GM21390 (cell line): ENCODE results near the gene FCGR1A.
"Not testable (repeated sequence)": the region's sequence is repeated elsewhere in the genome, so short reads cannot be mapped to it uniquely, and the experiment has no call there.

Experiments
- ATAC-seq: cut with Tn5 transposase; IDR thresholded peaks from one replicate; pipeline ENCODE4 v1.9.1; 2021; ENCODE audit not compliant: unreplicated experiment

FCGR1A gene

DNA sequence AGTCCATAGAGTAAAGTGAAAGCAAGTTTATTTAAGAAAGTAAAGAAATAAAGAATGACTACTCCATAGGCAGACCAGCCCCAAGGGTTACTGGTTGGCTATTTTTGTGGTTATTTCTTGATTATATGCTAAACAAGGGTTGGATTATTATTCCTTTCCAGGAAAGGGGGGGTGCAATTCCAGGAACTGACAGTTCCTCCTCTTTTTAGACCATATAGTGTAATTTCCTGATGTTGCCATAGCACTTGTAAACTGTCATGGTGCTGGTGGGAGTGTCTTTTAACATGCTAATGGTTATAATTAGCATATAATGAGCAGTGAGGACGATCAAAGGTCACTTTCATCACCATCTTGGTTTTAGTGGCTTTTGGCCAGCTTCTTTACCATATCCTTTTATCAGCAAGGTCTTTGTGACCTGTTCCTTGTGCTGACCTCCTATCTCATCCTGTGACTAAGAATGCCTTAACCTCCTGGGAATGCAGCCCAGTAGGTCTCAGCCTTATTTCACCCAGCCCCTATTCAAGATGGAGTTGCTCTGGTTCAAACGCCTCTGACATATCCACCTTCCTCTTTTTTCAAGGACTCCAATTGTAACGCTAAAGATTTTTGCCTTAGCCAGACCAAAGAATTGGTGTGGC lies 6.9 kb upstream of the FCGR1A start:
- not testable (repeated sequence) for ATAC-seq

- not testable (repeated sequence) for ATAC-seq
Observed at GRCh38 chr1:149777084-149777483, 5.4 kb upstream of the FCGR1A start.

- ATAC-seq: not testable (repeated sequence)
Observed at GRCh38 chr1:149778313-149778712, 4.2 kb upstream of the FCGR1A start.

DNA sequence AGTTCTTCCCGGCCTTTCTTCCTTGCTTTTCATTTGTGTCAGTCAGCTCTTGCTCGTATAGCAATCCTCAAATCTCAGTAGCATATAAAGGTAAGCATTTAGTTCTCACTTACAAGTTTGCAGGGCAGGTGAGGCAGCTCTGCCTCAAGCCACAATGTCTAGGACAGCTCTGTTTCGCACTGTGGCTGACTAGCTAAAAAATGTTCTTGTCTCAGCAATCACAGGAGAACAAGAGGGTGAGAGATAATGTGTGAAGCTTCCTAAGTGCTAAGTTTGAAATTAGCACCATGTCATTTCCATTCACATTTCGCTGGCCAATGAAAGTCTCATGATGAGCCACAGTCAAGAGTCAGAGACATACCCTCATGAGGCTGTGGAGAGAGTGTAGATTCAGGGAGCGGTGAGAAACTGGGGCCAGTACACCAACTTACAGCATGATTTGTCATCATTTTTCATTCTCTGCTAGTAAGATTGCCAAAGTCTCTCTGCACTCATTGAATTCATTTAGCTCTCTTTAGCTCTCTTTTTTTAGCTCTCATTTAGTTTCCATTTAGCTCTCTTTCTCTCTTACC lies 995 bp upstream of the FCGR1A start:
- not testable (repeated sequence) for ATAC-seq

GRCh38 chr1:149783289-149783688 lies 795 bp downstream of the FCGR1A start:
- ATAC-seq: not testable (repeated sequence)

GRCh38 chr1:149783868-149784267 lies 1.4 kb downstream of the FCGR1A start:
- not testable (repeated sequence) for ATAC-seq

GRCh38 chr1:149787688-149788451 lies 5.4 kb downstream of the FCGR1A start:
- not testable (repeated sequence) for ATAC-seq

- peak; percentile 79 for ATAC-seq
Observed at GRCh38 chr1:149792502-149792901, 10.0 kb downstream of the FCGR1A start.

DNA sequence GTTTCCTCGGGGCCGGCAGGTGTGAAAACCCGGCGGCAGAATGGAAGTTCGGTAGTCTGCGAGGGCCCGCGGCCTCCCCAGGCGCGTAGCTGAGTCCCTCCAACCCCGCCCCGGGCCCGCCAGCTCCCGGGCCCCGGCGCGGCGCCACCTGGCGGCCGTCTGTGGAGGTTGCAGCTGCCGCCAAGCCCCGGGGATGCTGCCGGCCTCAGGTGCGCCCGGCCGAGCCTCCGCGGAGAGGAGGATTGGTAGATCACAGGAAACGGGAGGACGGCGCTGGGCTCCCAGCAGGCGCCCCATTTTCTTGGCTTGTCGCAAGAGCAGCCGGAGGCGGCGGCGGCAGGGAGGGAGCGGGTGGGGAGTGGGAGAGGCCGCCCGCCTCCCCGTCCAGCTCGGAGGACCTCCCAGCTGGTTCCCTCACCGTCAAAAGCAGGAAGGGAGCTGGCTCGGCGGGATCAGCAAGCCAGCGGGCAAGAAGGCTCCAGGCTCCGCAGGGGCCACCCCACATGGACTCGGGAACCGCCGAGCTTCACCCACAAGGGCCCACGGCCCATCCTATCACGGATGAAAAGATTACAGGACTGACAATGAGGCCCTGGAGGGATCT lies 10.5 kb downstream of the FCGR1A start:
- ATAC-seq: peak; percentile 91

DNA sequence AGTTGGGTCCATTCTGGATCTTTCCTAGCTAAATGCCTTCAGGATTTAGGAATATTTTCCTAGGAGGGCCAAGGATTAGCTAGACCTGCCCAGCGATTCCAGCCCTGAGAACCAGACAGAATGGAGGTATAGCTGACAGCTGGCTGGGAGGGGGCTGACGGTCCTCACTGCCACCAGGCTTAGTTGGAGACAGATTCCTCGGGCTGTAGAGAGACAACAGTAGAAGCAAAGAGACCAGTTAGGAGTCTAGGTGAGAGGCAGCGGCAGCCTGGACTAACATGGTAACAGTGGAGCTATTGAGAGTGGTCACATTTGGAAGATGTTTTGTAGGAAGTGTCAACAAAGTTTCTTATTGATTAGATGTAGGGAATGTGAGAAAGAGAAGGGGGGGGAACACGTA lies 11.4 kb downstream of the FCGR1A start:
- ATAC-seq: not testable (repeated sequence)

DNA sequence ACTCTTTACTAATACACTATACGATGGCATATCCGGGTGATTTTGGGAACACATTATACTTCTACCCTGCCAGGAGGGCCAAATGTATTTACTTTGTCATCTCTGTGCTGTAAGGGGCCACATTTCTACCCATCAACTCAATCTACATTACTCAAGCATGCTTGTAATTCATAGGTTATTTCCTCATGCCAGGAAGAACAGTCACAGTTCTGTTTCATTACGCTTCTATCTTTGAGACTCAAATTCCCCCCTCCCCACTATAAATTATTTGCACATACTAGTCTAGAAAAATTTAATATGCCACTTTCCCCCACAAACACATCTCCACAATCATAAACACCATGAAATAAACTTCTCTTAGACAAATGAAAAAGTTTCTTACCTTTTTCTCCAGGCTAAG lies 19.1 kb downstream of the FCGR1A start:
- not testable (repeated sequence) for ATAC-seq

DNA sequence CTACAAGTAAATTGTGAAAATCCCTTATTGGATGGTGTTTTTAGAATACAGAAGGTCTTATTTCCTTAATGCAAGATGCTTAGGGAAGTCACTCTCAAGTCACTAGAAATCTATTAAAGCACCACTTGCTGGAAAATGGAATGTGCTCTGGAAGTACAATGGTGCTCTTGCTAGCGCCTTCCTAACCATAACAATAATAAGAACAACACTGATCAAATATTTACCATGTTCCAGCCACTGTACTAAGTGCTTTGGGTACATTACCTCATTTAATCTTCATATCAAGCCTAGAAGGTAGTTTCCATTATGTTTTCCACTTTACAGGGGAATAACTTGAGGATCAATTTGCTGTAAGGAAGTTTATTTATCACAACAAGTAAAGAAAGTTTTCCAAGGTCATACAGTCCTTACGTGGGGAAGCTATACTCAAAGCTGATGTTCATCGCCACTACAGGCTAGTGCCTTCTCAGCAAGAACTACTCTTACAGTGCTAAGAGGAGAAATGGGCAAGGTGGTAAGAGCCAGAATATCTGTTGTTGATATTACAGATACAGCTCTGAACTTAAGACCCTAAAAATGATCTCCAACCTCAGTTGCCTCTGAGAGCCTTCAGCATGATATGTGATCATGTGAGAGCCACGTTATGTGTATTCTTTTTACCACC lies 22.1 kb downstream of the FCGR1A start:
- ATAC-seq: not testable (repeated sequence)

GRCh38 chr1:149810697-149811405 lies 28.4 kb downstream of the FCGR1A start:
- not testable (repeated sequence) for ATAC-seq

GRCh38 chr1:149811514-149811889 lies 29.0 kb downstream of the FCGR1A start:
- ATAC-seq: peak; percentile 29

DNA sequence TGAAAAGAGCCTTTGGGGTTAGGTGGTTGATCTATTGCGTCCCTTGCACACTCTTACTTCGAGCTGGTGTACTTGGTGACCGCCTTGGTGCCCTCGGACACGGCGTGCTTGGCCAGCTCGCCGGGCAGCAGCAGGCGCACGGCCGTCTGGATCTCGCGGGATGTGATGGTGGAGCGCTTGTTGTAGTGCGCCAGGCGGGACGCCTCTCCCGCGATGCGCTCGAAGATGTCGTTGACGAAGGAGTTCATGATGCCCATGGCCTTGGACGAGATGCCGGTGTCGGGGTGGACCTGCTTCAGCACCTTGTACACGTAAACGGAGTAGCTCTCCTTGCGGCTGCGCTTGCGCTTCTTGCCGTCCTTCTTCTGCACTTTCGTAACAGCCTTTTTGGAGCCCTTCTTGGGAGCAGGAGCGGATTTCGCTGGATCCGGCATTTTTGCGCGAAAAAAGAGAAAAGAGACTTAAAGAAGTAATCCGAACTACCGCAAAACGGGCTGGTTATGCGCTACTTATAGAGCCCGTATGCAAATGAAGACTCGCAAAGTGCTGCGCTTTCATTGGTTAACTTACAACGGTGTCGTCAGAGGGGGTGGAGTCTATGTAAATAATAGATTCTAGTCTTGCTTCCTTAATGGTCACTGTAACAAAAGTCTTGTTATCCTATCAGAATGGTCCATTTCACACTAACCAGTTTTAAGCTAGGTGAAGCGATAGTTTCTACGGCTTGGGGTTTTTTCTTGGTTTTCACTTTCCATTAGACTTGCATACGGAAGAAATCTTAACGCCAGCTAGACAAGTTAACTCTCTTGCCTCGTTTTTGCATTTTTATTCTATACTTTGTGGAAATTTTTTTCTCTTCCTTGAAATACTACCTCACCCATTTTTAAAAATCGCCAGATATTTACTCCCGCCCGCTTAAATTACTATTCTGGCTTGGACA lies 29.7 kb downstream of the FCGR1A start:
- peak; percentile 80 for ATAC-seq

GRCh38 chr1:149812893-149813801 lies 30.7 kb downstream of the FCGR1A start:
- not testable (repeated sequence) for ATAC-seq

DNA sequence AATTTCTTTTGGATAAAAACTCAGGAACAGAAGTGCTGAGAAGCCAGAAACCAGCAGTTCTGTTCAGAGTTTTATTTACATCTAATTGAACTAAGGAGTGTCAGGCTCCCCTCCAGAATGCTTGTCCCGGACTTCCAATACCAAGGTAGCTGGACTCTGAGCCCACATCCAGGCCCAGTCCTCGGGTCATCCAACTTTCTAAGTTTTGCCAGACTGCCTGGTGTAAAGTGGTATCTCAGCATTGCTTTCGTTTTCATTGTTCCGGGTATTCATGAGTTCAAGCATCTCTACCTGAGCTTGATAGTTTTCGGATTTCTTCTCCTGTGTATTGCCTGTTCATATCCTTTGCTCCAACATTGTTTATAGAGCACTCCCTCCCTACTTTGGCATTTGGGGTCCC lies 37.9 kb downstream of the FCGR1A start:
- not testable (repeated sequence) for ATAC-seq

DNA sequence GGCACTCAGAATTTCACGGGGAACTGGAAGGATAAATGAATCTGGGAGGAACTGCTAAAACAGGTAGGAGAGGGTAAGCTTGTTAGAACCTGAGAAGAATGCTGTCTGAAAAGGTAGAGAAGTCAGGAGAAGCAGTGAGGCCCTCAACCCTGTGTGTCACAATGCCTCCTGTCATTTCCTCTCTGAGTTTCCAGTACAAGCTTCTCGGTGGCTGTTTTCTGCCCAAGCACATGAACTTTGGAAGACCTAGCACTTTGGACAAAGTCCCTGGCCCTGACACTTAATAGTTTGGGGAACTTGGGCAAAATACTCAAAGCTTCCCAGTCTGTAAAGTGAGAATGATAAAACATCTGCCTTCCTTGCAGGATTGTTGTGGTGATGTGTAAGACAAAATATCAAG lies 44.1 kb downstream of the FCGR1A start:
- not testable (repeated sequence) for ATAC-seq
